NB4 (cell line): ENCODE data around the gene C1orf21.

Experiments used
- DNase-seq: peaks from one replicate; pipeline ENCODE4 v3.0.0; 2010; ENCODE audit warnings: low read depth
- H3K4me3 ChIP-seq: one replicate; pipeline ENCODE4 v1.5.1; 2011; ENCODE audit warnings: mild to moderate bottlenecking, low read depth, low read length, moderate library complexity
- MYC ChIP-seq: IDR thresholded peaks from 2 replicates; pipeline ENCODE4 v1.6.1; 2011; ENCODE audit warnings: low read depth, low read length
- POLR2A ChIP-seq: IDR thresholded peaks from 2 replicates; pipeline ENCODE4 v1.6.1; 2011; ENCODE audit warnings: mild to moderate bottlenecking; ENCODE audit not compliant: insufficient read length; ENCODE audit errors: extremely low read depth
- TF ChIP-seq, protein P1 (sequence below): IDR thresholded peaks from one replicate; pipeline ENCODE4 v1.5.1; 2012; ENCODE audit warnings: low read depth, low read length
- TF ChIP-seq, protein P2 (sequence below): IDR thresholded peaks from 2 replicates; pipeline ENCODE4 v1.6.1; 2011; ENCODE audit warnings: low read depth, low read length

The C1orf21 gene

DNA sequence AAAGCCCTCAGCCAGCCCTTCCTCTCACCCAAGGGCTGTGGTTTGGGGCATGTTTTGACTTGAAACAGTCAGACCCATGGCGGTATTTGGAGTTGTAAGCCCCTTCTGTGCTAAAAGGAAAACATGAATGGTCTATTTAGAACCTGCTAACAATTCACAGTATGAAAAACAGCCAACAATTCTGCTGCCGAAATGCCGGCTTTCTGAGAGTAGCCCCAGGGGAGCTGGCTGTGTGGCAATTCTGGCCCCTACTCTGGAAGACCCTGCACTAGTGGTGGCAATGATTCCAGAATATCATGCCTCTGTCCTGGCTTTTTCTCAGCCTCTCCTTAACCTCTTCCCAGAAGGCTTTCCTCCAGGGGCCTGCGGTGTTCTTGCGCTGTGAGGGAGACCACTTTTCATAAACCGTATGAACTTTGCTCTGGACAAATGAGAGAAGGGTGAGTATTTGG is 249.2 kb downstream of the C1orf21 start:
- DNase-seq = no peak
- H3K4me3 ChIP-seq = no peak overlapping the region
- TF ChIP-seq, protein P1, sequence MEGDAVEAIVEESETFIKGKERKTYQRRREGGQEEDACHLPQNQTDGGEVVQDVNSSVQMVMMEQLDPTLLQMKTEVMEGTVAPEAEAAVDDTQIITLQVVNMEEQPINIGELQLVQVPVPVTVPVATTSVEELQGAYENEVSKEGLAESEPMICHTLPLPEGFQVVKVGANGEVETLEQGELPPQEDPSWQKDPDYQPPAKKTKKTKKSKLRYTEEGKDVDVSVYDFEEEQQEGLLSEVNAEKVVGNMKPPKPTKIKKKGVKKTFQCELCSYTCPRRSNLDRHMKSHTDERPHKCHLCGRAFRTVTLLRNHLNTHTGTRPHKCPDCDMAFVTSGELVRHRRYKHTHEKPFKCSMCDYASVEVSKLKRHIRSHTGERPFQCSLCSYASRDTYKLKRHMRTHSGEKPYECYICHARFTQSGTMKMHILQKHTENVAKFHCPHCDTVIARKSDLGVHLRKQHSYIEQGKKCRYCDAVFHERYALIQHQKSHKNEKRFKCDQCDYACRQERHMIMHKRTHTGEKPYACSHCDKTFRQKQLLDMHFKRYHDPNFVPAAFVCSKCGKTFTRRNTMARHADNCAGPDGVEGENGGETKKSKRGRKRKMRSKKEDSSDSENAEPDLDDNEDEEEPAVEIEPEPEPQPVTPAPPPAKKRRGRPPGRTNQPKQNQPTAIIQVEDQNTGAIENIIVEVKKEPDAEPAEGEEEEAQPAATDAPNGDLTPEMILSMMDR = no peak
- TF ChIP-seq POLR2A = no peak
- no peak for TF ChIP-seq MYC
- TF ChIP-seq, protein P2, sequence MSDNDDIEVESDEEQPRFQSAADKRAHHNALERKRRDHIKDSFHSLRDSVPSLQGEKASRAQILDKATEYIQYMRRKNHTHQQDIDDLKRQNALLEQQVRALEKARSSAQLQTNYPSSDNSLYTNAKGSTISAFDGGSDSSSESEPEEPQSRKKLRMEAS = no peak

DNA sequence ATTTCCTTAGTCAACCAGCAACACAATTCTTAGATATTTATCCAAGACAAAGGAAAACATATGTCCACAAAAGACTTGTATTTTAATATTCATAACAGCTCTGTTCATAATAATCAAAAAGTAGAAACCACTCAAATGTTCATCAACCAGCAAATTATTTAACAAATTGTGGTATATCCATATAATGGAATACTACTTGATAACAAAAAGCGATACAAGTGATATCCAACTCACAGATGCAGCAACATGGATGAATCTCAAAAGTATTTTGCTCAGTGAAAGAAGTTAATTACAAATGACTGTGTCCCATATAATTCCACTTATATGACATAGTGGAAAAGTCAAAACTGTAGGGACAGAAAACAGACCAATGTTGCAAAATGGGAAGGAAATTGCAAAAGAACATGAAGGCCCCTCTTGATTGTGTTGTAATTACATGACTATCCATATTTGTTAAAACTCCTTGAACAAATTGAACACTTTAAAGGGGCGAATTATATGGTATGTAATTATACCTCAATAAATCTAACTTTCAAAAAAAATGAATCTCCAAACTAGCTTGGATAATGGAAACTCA is 250.9 kb downstream of the C1orf21 start:
- DNase-seq = peak; percentile 47
- TF ChIP-seq MYC (no peak), POLR2A (no peak)
- TF ChIP-seq, protein P2 = no peak
- TF ChIP-seq, protein P1 = no peak
- no peak overlapping the region for H3K4me3 ChIP-seq

DNA sequence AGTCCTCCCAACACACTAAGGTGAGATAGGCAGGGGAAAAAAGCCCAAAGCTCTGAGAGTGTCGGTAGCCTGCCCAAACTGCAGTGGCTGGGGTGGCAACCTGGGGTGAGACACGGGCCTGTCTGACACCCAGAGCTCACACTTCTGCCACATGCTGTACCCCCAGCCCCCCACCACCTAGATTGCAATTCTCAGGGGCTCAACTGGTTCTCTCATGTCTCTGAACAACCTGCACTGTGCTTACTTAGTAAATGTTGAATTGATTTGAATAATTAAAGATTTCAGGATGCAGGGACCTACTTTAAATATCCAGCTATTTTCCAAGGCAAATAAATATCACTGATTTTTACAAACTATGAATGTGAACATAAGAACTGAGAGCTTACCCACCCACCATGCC is 252.4 kb downstream of the C1orf21 start:
- no peak overlapping the region for H3K4me3 ChIP-seq
- DNase-seq = no peak
- TF ChIP-seq, protein P2 = no peak
- TF ChIP-seq MYC (no peak), POLR2A (no peak)
- TF ChIP-seq, protein P1 = no peak

DNA sequence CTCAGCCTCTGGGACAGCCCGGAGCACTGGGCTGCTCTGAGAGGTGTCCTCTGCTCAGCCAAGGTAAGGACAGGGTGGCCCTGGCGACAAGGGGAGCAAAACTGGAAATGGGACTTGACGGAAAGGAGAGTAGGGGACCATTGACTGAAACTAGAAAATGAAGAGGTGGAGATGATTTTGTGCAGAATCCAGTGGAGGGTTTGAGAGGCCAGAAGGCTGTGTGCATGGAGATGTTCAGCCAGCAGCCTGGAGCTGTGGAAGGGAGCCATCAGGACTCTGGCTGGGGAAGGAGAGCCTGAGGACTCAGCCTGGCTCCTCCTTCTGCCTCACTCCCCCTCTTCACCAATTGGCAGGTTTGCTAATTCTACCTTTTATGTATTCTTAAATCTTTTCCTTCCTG is 253.7 kb downstream of the C1orf21 start:
- no peak for DNase-seq
- H3K4me3 ChIP-seq = no peak overlapping the region
- TF ChIP-seq, protein P2 = no peak
- TF ChIP-seq POLR2A = no peak

DNA sequence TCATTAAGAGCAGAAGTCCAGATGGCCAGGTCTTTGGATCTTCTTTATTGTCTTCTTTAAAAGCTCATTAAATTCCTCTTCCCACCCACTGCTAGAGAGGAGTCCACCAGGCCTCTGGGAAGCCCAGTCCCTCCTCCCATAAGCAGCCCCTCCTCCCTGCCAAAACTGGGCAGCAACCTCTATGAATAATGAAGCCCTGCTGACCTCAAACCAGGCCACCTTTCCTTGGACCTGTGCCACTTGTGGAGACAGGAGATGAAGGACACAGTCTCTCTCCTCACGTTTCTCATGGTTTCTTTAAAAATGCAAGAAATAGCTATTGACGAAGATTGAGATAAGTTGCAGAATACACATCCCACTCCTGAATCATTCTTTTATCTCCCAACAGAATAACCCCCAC is 255.1 kb downstream of the C1orf21 start:
- TF ChIP-seq, protein P1 = no peak
- TF ChIP-seq MYC (no peak), POLR2A (no peak)
- TF ChIP-seq, protein P2 = no peak
- H3K4me3 ChIP-seq = no peak overlapping the region
- DNase-seq = no peak

DNA sequence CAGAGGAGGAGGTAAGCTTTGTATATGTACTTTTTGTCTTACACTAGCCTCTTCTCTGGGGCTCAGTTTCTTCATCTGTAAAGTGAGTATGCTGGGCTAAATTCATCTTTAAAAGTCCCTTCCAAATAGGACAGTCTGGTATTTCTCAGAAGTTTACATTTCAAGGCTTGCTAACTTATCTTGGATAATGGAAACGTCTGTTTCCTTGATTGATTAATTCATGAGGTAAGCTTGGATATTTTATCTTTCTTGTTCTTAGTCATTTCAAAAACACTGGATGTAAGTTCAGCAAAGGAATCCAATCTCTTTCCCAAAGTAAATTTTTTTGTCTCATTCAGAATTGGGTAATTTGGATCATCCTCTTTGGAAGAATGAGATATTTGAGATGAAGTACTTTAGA is 256.8 kb downstream of the C1orf21 start:
- DNase-seq = no peak
- no peak overlapping the region for H3K4me3 ChIP-seq
- TF ChIP-seq, protein P2 = no peak
- TF ChIP-seq MYC (no peak), POLR2A (no peak)
- TF ChIP-seq, protein P1 = no peak
